OCI-LY3 (cell line): ENCODE measurements around the gene KCNJ9.
A peak's percentile ranks its signal among the peaks of the same experiment; 100 is the strongest.
"Not testable (repeated sequence)": the region's sequence is repeated elsewhere in the genome, so short reads cannot be mapped to it uniquely, and the experiment has no call there.

Source experiments
- H2AFZ ChIP-seq: fragments of 200-600, 300-600 bp; shearing (Covaris generic); 2 replicates; pipeline ENCODE4 v1.6.0; 2014; ENCODE audit warnings: antibody characterized with exemption, low read depth, low read length
- H3K27ac ChIP-seq: fragments of 200-600, 300-600 bp; sonication (generic); 2 replicates; pipeline ENCODE4 v1.5.1; 2014; ENCODE audit warnings: mild to moderate bottlenecking, low read length, moderate library complexity, mixed read lengths
- H3K27me3 ChIP-seq: fragments of 200-600, 300-600 bp; sonication (generic); 2 replicates; pipeline ENCODE4 v1.6.1; 2014; ENCODE audit warnings: low read depth, low read length, mixed read lengths
- H3K36me3 ChIP-seq: fragments of 200-600, 300-600 bp; sonication (generic); replicated peaks from 2 replicates; pipeline ENCODE3; 2014; ENCODE audit warnings: low read depth, low read length, mixed read lengths
- H3K4me1 ChIP-seq: fragments of 300-600, 200-600 bp; sonication (generic); 2 replicates; pipeline ENCODE4 v1.6.1; 2014; ENCODE audit warnings: low read length, mixed read lengths
- H3K4me2 ChIP-seq: fragments of 200-600, 300-600 bp; sonication (generic); 2 replicates; pipeline ENCODE4 v1.6.1; 2014; ENCODE audit warnings: low read length, mixed read lengths
- H3K4me3 ChIP-seq: fragments of 300-600, 200-600 bp; sonication (generic); 2 replicates; pipeline ENCODE4 v1.5.1; 2014; ENCODE audit warnings: antibody characterized with exemption, mild to moderate bottlenecking, low read length, moderate library complexity
- H3K79me2 ChIP-seq: fragments of 300-600, 200-600 bp; shearing (Covaris generic); 2 replicates; pipeline ENCODE4 v1.6.1; 2014; ENCODE audit warnings: mild to moderate bottlenecking, low read length, mixed read lengths
- H3K9ac ChIP-seq: fragments of 300-600, 200-600 bp; shearing (Covaris generic); 2 replicates; pipeline ENCODE4 v1.6.0; 2014; ENCODE audit warnings: mild to moderate bottlenecking, low read length, moderate library complexity
- H3K9me3 ChIP-seq: fragments of 200-600, 300-600 bp; shearing (Covaris generic); 2 replicates; pipeline ENCODE4 v1.6.1; 2014; ENCODE audit warnings: low read length, mixed read lengths; ENCODE audit not compliant: insufficient read depth
- H4K20me1 ChIP-seq: fragments of 200-600, 300-600 bp; sonication (generic); 2 replicates; pipeline ENCODE4 v1.6.1; 2016; ENCODE audit warnings: low read length, mixed read lengths; ENCODE audit not compliant: insufficient read depth
- EZH2phosphoT487 ChIP-seq: fragments of 200-600 bp; shearing (Covaris generic); IDR thresholded peaks from 2 replicates; pipeline ENCODE4 v1.6.1; 2018; ENCODE audit warnings: antibody characterized with exemption, mixed run types, low read depth
- TF ChIP-seq, protein P1 (sequence below): fragments of 200-600, 300-600 bp; sonication (generic); IDR thresholded peaks from 2 replicates; pipeline ENCODE4 v1.5.1; 2014; ENCODE audit warnings: antibody characterized with exemption, low read length, low read depth

The KCNJ9 gene

DNA sequence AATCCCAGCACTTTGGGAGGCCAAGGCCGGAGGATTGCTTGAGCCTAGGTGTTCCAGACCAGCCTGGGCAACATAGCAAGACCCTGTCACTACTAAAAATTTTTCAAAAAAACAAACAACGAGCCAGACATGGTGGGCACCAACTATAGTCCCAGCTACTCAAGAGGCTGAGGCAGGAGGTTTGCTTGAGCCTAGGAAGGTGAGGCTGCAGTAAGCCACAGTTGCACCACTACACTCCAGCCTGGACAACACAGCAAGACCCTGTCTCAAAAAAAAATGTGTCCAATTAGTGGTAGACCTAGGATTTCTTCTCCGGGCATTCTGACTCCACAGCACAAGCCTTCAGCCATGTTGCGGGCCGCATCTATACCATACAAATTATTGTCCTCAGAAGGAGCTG lies 23.8 kb downstream of the KCNJ9 start:
- Histone ChIP-seq H2AFZ (no peak overlapping the region), H3K4me3 (no peak overlapping the region), H3K4me2 (no peak overlapping the region), H3K4me1 (peaks cover 30% of the 10 kb centered on the region), H3K36me3 (no peaks in the 10 kb centered on the region), H3K9me3 (no peaks in the 10 kb centered on the region), H3K79me2 (no peaks in the 10 kb centered on the region), H3K27ac (no peak overlapping the region), H4K20me1 (no peaks in the 10 kb centered on the region), H3K27me3 (peaks cover 2% of the 10 kb centered on the region; the same call in 1 of the 2 replicates), H3K9ac (no peak overlapping the region)
- TF ChIP-seq, protein P1, sequence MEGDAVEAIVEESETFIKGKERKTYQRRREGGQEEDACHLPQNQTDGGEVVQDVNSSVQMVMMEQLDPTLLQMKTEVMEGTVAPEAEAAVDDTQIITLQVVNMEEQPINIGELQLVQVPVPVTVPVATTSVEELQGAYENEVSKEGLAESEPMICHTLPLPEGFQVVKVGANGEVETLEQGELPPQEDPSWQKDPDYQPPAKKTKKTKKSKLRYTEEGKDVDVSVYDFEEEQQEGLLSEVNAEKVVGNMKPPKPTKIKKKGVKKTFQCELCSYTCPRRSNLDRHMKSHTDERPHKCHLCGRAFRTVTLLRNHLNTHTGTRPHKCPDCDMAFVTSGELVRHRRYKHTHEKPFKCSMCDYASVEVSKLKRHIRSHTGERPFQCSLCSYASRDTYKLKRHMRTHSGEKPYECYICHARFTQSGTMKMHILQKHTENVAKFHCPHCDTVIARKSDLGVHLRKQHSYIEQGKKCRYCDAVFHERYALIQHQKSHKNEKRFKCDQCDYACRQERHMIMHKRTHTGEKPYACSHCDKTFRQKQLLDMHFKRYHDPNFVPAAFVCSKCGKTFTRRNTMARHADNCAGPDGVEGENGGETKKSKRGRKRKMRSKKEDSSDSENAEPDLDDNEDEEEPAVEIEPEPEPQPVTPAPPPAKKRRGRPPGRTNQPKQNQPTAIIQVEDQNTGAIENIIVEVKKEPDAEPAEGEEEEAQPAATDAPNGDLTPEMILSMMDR = no peak
- no peak for TF ChIP-seq EZH2phosphoT487

DNA sequence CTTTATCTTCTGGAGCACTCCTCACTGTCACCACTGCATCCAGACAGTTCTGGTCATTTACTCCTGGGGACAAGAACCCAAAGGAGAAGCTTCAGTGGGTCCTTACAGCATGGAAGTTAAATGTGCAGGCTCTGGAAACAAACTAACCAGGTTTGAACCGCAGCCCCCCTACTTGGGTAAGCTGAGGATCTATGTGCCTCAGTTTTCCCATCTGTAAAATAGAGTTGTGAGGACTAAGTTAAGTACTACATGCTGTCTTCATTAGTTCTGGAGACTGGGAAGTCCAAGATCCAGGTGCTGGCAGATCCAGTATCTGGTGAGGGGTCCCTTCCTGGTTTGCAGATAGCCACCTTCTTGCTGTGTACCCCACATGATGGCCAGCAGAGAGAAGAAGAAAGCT lies 26.2 kb downstream of the KCNJ9 start:
- Histone ChIP-seq H3K36me3 (no peaks in the 10 kb centered on the region), H3K4me1 (peaks cover 13% of the 10 kb centered on the region), H3K9ac (no peak overlapping the region), H2AFZ (no peak overlapping the region), H3K27me3 (peaks cover 2% of the 10 kb centered on the region; the same call in 1 of the 2 replicates), H3K4me3 (no peak overlapping the region), H3K9me3 (no peaks in the 10 kb centered on the region), H3K4me2 (no peak overlapping the region), H3K27ac (no peak overlapping the region), H3K79me2 (no peaks in the 10 kb centered on the region), H4K20me1 (no peaks in the 10 kb centered on the region)
- TF ChIP-seq, protein P1 = no peak
- no peak for TF ChIP-seq EZH2phosphoT487

DNA sequence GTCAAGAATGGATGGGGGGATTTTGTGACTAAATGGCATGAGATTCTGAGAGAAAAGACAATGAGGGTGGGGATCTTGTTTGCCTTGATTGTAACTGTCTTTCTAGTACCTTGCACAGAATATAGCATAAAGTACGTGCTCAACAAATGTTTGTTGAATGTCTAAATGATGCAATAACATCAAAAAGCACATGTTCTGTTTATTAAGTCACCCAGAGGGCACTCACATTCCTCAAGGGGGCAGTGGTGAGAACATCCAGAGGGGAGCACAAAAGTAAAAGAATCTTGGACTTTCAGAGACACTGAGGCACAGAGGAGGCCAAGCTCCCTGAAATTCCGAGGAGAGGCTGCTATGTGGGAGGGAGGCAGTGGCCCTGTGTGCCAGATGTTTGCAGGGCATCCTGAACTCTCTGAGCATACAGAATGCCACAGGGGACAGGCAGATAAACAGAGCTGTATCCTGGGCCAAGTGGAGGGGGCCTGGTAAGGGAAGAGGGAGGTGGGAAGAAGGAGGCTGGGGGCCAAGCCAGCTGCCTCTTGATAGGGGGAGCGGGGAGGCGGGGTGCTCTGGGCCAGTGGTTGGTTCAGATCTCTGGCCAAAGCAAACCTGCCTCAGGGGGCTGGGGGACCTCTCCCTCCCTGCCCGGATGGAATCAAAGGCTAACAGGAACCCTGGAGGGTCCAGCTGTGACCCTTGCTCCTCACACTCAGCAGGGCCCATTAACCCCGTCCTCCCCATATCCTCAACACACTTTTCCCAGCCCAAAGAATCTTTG lies 27.7 kb downstream of the KCNJ9 start:
- TF ChIP-seq, protein P1 = peak; percentile 72
- TF ChIP-seq EZH2phosphoT487 = no peak
- no peak overlapping the region for H3K4me3 ChIP-seq
- no peaks in the 10 kb centered on the region for H3K36me3 ChIP-seq
- no peak overlapping the region for H3K4me2 ChIP-seq
- H3K4me1 ChIP-seq = peaks cover 7% of the 10 kb centered on the region; the same call in 1 of the 2 replicates
- H2AFZ ChIP-seq = peak overlapping the region; percentile 81
- H4K20me1 ChIP-seq = no peaks in the 10 kb centered on the region
- no peak overlapping the region for H3K9ac ChIP-seq
- no peaks in the 10 kb centered on the region for H3K9me3 ChIP-seq
- H3K27ac ChIP-seq = no peak overlapping the region
- no peaks in the 10 kb centered on the region for H3K79me2 ChIP-seq
- peaks cover 5% of the 10 kb centered on the region; the same call in 1 of the 2 replicates for H3K27me3 ChIP-seq

DNA sequence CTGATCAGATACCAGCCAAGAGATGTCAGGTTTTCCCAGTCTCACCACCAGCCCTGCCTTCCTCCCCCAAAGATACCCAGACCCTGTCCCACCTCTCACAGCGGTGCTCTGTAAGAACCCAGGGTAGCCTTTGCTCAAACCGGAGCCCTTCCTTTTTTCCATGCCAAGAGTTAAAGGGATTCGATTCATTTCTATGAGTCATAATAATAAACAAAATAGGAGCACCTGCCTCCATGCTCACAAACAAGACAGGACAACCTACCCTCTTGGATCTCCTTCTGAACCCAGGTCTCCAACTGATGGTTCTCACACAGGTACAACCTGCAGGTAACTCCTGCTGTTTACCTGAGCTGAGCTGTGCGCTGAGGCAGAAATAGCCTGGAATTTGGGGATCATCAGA lies 28.3 kb downstream of the KCNJ9 start:
- Histone ChIP-seq H3K9me3 (no peaks in the 10 kb centered on the region), H3K4me3 (no peak overlapping the region), H3K27me3 (peaks cover 11% of the 10 kb centered on the region), H3K4me2 (no peak overlapping the region), H3K27ac (no peak overlapping the region), H3K36me3 (no peaks in the 10 kb centered on the region), H3K79me2 (no peaks in the 10 kb centered on the region), H3K4me1 (peaks cover 7% of the 10 kb centered on the region; the same call in 1 of the 2 replicates), H3K9ac (no peak overlapping the region), H4K20me1 (no peaks in the 10 kb centered on the region), H2AFZ (no peak overlapping the region; the same call in 1 of the 2 replicates)
- TF ChIP-seq, protein P1 = no peak
- TF ChIP-seq EZH2phosphoT487 = no peak

DNA sequence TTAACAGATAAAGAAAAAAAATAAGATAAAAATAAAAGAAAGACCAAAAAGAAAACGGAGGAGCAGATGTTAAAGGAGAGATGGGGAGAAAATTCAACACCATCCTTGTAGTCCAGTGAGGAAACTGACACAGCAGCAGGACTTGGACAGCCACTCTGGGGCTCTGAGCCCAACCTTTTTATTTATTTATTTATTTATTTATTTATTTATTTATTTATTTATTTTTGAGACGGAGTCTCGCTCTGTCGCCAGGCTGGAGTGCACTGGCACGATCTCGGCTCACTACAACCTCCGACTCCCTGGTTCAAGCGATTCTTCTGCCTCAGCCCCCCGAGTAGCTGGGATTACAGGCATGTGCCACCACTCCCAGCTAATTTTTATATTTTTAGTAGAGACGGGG lies 30.1 kb downstream of the KCNJ9 start:
- H4K20me1 ChIP-seq, H3K4me3 ChIP-seq, H3K4me2 ChIP-seq, H3K27ac ChIP-seq, H3K79me2 ChIP-seq, H3K4me1 ChIP-seq, H3K36me3 ChIP-seq, H2AFZ ChIP-seq, H3K9ac ChIP-seq, H3K9me3 ChIP-seq: not testable (repeated sequence)
- peaks cover 29% of the 10 kb centered on the region for H3K27me3 ChIP-seq
